Liver (tissue), 9 donors: ENCODE data around the gene PNMA8C. TPM values are rescaled to one million over a fixed set of nuclear protein-coding genes. Genes with fewer than 3 reads are reported as not detected.
A peak's percentile ranks its signal among the peaks of the same experiment; 100 is the strongest.

Experiments
- DNase-seq: peaks from one replicate; pipeline ENCODE4 v3.0.0-alpha.2; 2017; ENCODE audit warnings: low spot score
- H3K27ac ChIP-seq, 2 donors: one replicate each; pipeline ENCODE4 v1.7.0; 2013; ENCODE audit warnings: inconsistent platforms in 2 of 2, low read length in 2 of 2, control low read depth in 1 of 2, low read depth in 1 of 2, mild to moderate bottlenecking in 1 of 2
- H3K27me3 ChIP-seq, 4 donors: one replicate each; pipeline versions ENCODE4 v1.6.1 to v1.7.0; 2013; ENCODE audit warnings: low read length in 3 of 4, inconsistent platforms in 1 of 4, mild to moderate bottlenecking in 1 of 4, moderate library complexity in 1 of 4; ENCODE audit not compliant: control insufficient read depth in 4 of 4, insufficient read depth in 4 of 4
- H3K36me3 ChIP-seq, 4 donors: one replicate each; pipeline versions ENCODE4 v1.6.1 to v1.7.0; 2013; ENCODE audit warnings: low read length in 3 of 4, mild to moderate bottlenecking in 3 of 4, low read depth in 1 of 4, moderate library complexity in 1 of 4; ENCODE audit not compliant: control insufficient read depth in 4 of 4, insufficient read depth in 3 of 4
- H3K4me1 ChIP-seq, 4 donors: one replicate each; pipeline versions ENCODE4 v1.6.1 to v1.7.0; 2013; ENCODE audit warnings: low read length in 3 of 4, mild to moderate bottlenecking in 3 of 4, moderate library complexity in 1 of 4; ENCODE audit not compliant: control insufficient read depth in 4 of 4, insufficient read depth in 4 of 4
- H3K4me3 ChIP-seq, 3 donors: one replicate each; pipeline versions ENCODE4 v1.6.1 to v1.7.0; 2013; ENCODE audit warnings: low read length in 3 of 3, control low read depth in 1 of 3, low read depth in 1 of 3, mild to moderate bottlenecking in 1 of 3
- H3K9ac ChIP-seq, 2 donors: one replicate each; pipeline ENCODE4 v1.7.0; 2013; ENCODE audit warnings: low read length in 2 of 2, mild to moderate bottlenecking in 2 of 2, moderate library complexity in 2 of 2, control low read depth in 1 of 2, low read depth in 1 of 2
- H3K9me3 ChIP-seq, 4 donors: one replicate each; pipeline versions ENCODE4 v1.6.1 to v1.7.0; 2013; ENCODE audit warnings: low read length in 3 of 4; ENCODE audit not compliant: control insufficient read depth in 4 of 4
- FOXA1 ChIP-seq: IDR thresholded peaks from 2 replicates; pipeline ENCODE4 v1.6.1; 2016; ENCODE audit warnings: antibody characterized with exemption
- GABPA ChIP-seq, 2 donors: IDR thresholded peaks in 1 of 2; conservative IDR thresholded peaks in 1 of 2; 2 replicates each; pipeline ENCODE4 v1.6.1; 2016; ENCODE audit warnings: antibody characterized with exemption in 2 of 2, mild to moderate bottlenecking in 1 of 2, moderate library complexity in 1 of 2
- JUND ChIP-seq, 2 donors: IDR thresholded peaks; 2 replicates each; pipeline ENCODE4 v1.6.1; 2016; ENCODE audit warnings: antibody characterized with exemption in 2 of 2
- RXRA ChIP-seq, 2 donors: IDR thresholded peaks; 2 replicates each; pipeline ENCODE4 v1.6.1; 2017 to 2018; ENCODE audit warnings: antibody characterized with exemption in 2 of 2, mild to moderate bottlenecking in 1 of 2
- SP1 ChIP-seq: IDR thresholded peaks from 2 replicates; pipeline ENCODE4 v1.6.1; 2018; ENCODE audit warnings: antibody characterized with exemption, mild to moderate bottlenecking
- YY1 ChIP-seq: IDR thresholded peaks from 2 replicates; pipeline ENCODE4 v1.6.1; 2016; ENCODE audit warnings: antibody characterized with exemption, mild to moderate bottlenecking
- WGBS: extraction: QIAGEN DNeasy Blood & Tissue Kit; methylation state at CpG from one replicate; pipeline ENCODE4 v1.1.7; 2013; 5-methylcytosine and 5-hydroxymethylcytosine counted together
- polyA plus RNA-seq, 2 donors: library from polyadenylated mRNA; stranded (reverse) in 1 of 2; unstranded in 1 of 2; fragments of 200-250 nt in 1 of 2; fragments of >200 nt in 1 of 2; fragmentation: Nextera tagmentation in 1 of 2; extraction: Ambion mirVana in 1 of 2; gene quantifications; one replicate each; pipeline versions ENCODE4 v1.2.1 to v1.2.3, GENCODE V29; 2013 to 2015
- total RNA-seq, 2 donors: library from RNA; depleted of rRNA; stranded (reverse); fragments of >200 nt; gene quantifications; one replicate each; pipeline ENCODE4 v1.2.3, GENCODE V29; 2014
- TF ChIP-seq, protein P1 (sequence below): IDR thresholded peaks from 2 replicates; pipeline ENCODE4 v1.6.1; 2016; ENCODE audit warnings: antibody characterized with exemption, mild to moderate bottlenecking
- TF ChIP-seq, protein P2 (sequence below): IDR thresholded peaks from 2 replicates; pipeline ENCODE4 v1.6.1; 2016; ENCODE audit warnings: antibody characterized with exemption
- donor health status: healthy.
- donor health status: healthy.
- donor health status: healthy.
- donor health status: healthy.
- donor health status: healthy.

Gene PNMA8C
- total and polyA plus RNA-seq, 4 donors: under 0.01 TPM; not detected in 3

DNA sequence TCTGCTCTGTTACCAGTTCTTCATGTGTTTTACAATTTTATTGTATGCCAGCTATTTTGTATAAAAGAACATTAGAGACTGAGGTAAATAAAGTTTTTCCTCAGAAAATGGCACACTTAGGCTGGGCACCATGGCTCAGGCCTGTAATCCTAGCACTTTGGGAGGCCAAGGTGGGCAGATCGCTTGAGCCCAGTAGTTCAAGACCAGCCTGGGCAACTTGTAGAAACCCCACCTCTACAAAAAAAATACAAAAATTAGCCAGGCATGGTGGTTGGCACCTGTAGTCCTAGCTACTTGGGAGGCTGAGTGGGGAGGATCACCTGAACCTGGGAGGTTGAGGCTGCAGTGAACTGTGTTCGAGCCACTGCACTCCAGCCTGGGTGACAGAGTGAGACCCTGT lies 47.4 kb downstream of the PNMA8C start:
- Histone ChIP-seq H3K27me3 (no peaks in the 10 kb centered on the region), H3K9me3 (no peaks in the 10 kb centered on the region), H3K9ac (no peak overlapping the region), H3K27ac (no peak overlapping the region), H3K4me3 (no peak overlapping the region), H3K36me3 (peaks cover 0 to 37% (median 25%) of the 10 kb centered on the region in 4 donors), H3K4me1 (peaks cover 0 to 5% (median 3%) of the 10 kb centered on the region in 4 donors)
- DNase-seq: no peak
- 97% methylated on average over 2 of the region's 2 CpGs for WGBS
- no peak for TF ChIP-seq RXRA (IDR thresholded peaks at IDR 0.05)
- no peak for TF ChIP-seq YY1

DNA sequence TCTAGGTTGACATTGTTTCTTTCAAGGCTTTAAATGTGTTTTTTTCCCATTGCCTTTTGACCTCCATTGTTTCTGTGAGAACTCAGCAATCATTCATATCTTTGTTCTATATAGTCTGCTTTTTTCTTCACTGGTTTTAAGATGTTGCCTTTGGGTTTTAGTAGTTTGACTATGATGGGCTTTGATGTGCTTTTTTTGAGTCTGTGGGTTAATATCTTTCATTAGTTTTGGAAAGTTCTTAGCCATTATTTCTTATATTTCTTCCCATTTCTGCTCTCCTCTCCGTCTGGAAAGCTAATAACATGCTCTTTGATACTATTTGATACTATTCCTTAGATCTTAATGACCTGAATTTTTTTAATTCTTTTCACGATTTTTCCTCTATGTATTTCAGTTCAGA lies 48.0 kb downstream of the PNMA8C start:
- no peak for DNase-seq
- Histone ChIP-seq H3K27ac (no peak overlapping the region), H3K36me3 (peaks cover 0 to 41% (median 28%) of the 10 kb centered on the region in 4 donors), H3K4me1 (no peaks in the 10 kb centered on the region), H3K9me3 (no peaks in the 10 kb centered on the region), H3K9ac (no peak overlapping the region), H3K27me3 (no peaks in the 10 kb centered on the region), H3K4me3 (no peak overlapping the region)
- no peak for TF ChIP-seq YY1
- no peak for TF ChIP-seq GABPA (IDR thresholded peaks at IDR 0.05 in 1 of 2, conservative IDR thresholded peaks at IDR 0.05 in 1 of 2)
- TF ChIP-seq, protein P1, sequence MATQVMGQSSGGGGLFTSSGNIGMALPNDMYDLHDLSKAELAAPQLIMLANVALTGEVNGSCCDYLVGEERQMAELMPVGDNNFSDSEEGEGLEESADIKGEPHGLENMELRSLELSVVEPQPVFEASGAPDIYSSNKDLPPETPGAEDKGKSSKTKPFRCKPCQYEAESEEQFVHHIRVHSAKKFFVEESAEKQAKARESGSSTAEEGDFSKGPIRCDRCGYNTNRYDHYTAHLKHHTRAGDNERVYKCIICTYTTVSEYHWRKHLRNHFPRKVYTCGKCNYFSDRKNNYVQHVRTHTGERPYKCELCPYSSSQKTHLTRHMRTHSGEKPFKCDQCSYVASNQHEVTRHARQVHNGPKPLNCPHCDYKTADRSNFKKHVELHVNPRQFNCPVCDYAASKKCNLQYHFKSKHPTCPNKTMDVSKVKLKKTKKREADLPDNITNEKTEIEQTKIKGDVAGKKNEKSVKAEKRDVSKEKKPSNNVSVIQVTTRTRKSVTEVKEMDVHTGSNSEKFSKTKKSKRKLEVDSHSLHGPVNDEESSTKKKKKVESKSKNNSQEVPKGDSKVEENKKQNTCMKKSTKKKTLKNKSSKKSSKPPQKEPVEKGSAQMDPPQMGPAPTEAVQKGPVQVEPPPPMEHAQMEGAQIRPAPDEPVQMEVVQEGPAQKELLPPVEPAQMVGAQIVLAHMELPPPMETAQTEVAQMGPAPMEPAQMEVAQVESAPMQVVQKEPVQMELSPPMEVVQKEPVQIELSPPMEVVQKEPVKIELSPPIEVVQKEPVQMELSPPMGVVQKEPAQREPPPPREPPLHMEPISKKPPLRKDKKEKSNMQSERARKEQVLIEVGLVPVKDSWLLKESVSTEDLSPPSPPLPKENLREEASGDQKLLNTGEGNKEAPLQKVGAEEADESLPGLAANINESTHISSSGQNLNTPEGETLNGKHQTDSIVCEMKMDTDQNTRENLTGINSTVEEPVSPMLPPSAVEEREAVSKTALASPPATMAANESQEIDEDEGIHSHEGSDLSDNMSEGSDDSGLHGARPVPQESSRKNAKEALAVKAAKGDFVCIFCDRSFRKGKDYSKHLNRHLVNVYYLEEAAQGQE: no peak
- no peak for TF ChIP-seq SP1
- no peak for TF ChIP-seq FOXA1
- WGBS: 96% methylated on average over 2 of the region's 2 CpGs

DNA sequence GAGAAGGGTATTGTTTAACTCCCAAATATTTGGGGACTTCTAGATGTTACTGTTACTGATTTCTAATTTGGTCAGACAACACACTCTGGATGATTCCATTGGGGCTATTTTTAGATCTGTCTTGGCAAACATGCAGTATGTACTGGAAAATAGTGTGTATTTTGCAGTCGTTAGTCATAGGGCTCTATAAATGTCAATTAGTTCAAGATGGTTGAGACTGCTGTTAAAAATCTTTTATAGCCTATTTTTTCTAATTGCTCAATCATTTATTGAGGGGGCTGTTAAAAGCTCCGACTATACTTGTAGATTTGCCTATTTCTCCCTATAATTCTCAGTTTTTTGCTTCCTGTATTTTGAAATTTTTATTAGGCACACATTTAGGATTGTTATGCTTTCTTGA lies 50.5 kb downstream of the PNMA8C start:
- DNase-seq: no peak
- no peak overlapping the region for H3K27ac ChIP-seq
- TF ChIP-seq, protein P2, sequence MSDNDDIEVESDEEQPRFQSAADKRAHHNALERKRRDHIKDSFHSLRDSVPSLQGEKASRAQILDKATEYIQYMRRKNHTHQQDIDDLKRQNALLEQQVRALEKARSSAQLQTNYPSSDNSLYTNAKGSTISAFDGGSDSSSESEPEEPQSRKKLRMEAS: no peak
- peak in 1 of 2 donors; percentile 13 for TF ChIP-seq JUND (IDR thresholded peaks at IDR 0.05)
- H3K9ac ChIP-seq: no peak overlapping the region
- H3K4me1 ChIP-seq: peaks cover 0 to 10% (median 9%) of the 10 kb centered on the region in 4 donors
- H3K27me3 ChIP-seq: no peaks in the 10 kb centered on the region
- H3K36me3 ChIP-seq: peaks cover 0 to 32% (median 23%) of the 10 kb centered on the region in 4 donors
- H3K4me3 ChIP-seq: no peak overlapping the region
- no peaks in the 10 kb centered on the region for H3K9me3 ChIP-seq
- 51% methylated on average over 2 of the region's 2 CpGs for WGBS
